Liver (tissue), 9 donors: ENCODE measurements around the gene UGT1A10. TPM values are rescaled to one million over a fixed set of nuclear protein-coding genes. Genes with fewer than 3 reads are reported as not detected.

Source experiments
- DNase-seq: peaks from one replicate; pipeline ENCODE4 v3.0.0-alpha.2; 2017; ENCODE audit warnings: low spot score
- H3K27ac ChIP-seq, 2 donors: one replicate each; pipeline ENCODE4 v1.7.0; 2013; ENCODE audit warnings: inconsistent platforms in 2 of 2, low read length in 2 of 2, control low read depth in 1 of 2, low read depth in 1 of 2, mild to moderate bottlenecking in 1 of 2
- H3K27me3 ChIP-seq, 4 donors: one replicate each; pipeline versions ENCODE4 v1.6.1 to v1.7.0; 2013; ENCODE audit warnings: low read length in 3 of 4, inconsistent platforms in 1 of 4, mild to moderate bottlenecking in 1 of 4, moderate library complexity in 1 of 4; ENCODE audit not compliant: control insufficient read depth in 4 of 4, insufficient read depth in 4 of 4
- H3K36me3 ChIP-seq, 4 donors: one replicate each; pipeline versions ENCODE4 v1.6.1 to v1.7.0; 2013; ENCODE audit warnings: low read length in 3 of 4, mild to moderate bottlenecking in 3 of 4, low read depth in 1 of 4, moderate library complexity in 1 of 4; ENCODE audit not compliant: control insufficient read depth in 4 of 4, insufficient read depth in 3 of 4
- H3K4me1 ChIP-seq, 4 donors: one replicate each; pipeline versions ENCODE4 v1.6.1 to v1.7.0; 2013; ENCODE audit warnings: low read length in 3 of 4, mild to moderate bottlenecking in 3 of 4, moderate library complexity in 1 of 4; ENCODE audit not compliant: control insufficient read depth in 4 of 4, insufficient read depth in 4 of 4
- H3K4me3 ChIP-seq, 3 donors: one replicate each; pipeline versions ENCODE4 v1.6.1 to v1.7.0; 2013; ENCODE audit warnings: low read length in 3 of 3, control low read depth in 1 of 3, low read depth in 1 of 3, mild to moderate bottlenecking in 1 of 3
- H3K9ac ChIP-seq, 2 donors: one replicate each; pipeline ENCODE4 v1.7.0; 2013; ENCODE audit warnings: low read length in 2 of 2, mild to moderate bottlenecking in 2 of 2, moderate library complexity in 2 of 2, control low read depth in 1 of 2, low read depth in 1 of 2
- H3K9me3 ChIP-seq, 4 donors: one replicate each; pipeline versions ENCODE4 v1.6.1 to v1.7.0; 2013; ENCODE audit warnings: low read length in 3 of 4; ENCODE audit not compliant: control insufficient read depth in 4 of 4
- EGR1 ChIP-seq, 2 donors: IDR thresholded peaks; 2 replicates each; pipeline ENCODE4 v1.6.1; 2016 to 2018; ENCODE audit warnings: antibody characterized with exemption in 2 of 2, low read depth in 2 of 2
- FOXA1 ChIP-seq: IDR thresholded peaks from 2 replicates; pipeline ENCODE4 v1.6.1; 2016; ENCODE audit warnings: antibody characterized with exemption
- GABPA ChIP-seq, 2 donors: IDR thresholded peaks in 1 of 2; conservative IDR thresholded peaks in 1 of 2; 2 replicates each; pipeline ENCODE4 v1.6.1; 2016; ENCODE audit warnings: antibody characterized with exemption in 2 of 2, mild to moderate bottlenecking in 1 of 2, moderate library complexity in 1 of 2
- HNF4G ChIP-seq: IDR thresholded peaks from 2 replicates; pipeline ENCODE4 v1.6.1; 2016; ENCODE audit warnings: antibody characterized with exemption
- NR2F2 ChIP-seq: IDR thresholded peaks from 2 replicates; pipeline ENCODE4 v1.6.1; 2016; ENCODE audit warnings: antibody characterized with exemption
- RAD21 ChIP-seq, 2 donors: IDR thresholded peaks; 2 replicates each; pipeline ENCODE4 v1.6.1; 2016; ENCODE audit warnings: antibody characterized with exemption in 2 of 2, mild to moderate bottlenecking in 2 of 2
- REST ChIP-seq: IDR thresholded peaks from 2 replicates; pipeline ENCODE4 v1.6.1; 2016; ENCODE audit warnings: antibody characterized with exemption, mild to moderate bottlenecking
- RXRA ChIP-seq, 2 donors: IDR thresholded peaks; 2 replicates each; pipeline ENCODE4 v1.6.1; 2017 to 2018; ENCODE audit warnings: antibody characterized with exemption in 2 of 2, mild to moderate bottlenecking in 1 of 2
- SP1 ChIP-seq: IDR thresholded peaks from 2 replicates; pipeline ENCODE4 v1.6.1; 2018; ENCODE audit warnings: antibody characterized with exemption, mild to moderate bottlenecking
- TAF1 ChIP-seq: conservative IDR thresholded peaks from 2 replicates; pipeline ENCODE4 v1.6.1; 2016; ENCODE audit warnings: antibody characterized with exemption, mild to moderate bottlenecking
- YY1 ChIP-seq: IDR thresholded peaks from 2 replicates; pipeline ENCODE4 v1.6.1; 2016; ENCODE audit warnings: antibody characterized with exemption, mild to moderate bottlenecking
- ZBTB33 ChIP-seq: IDR thresholded peaks from 2 replicates; pipeline ENCODE4 v1.6.1; 2016; ENCODE audit warnings: antibody characterized with exemption
- WGBS: extraction: QIAGEN DNeasy Blood & Tissue Kit; methylation state at CpG from one replicate; pipeline ENCODE4 v1.1.7; 2013; 5-methylcytosine and 5-hydroxymethylcytosine counted together
- polyA plus RNA-seq, 2 donors: library from polyadenylated mRNA; stranded (reverse) in 1 of 2; unstranded in 1 of 2; fragments of 200-250 nt in 1 of 2; fragments of >200 nt in 1 of 2; fragmentation: Nextera tagmentation in 1 of 2; extraction: Ambion mirVana in 1 of 2; gene quantifications; one replicate each; pipeline versions ENCODE4 v1.2.1 to v1.2.3, GENCODE V29; 2013 to 2015
- total RNA-seq, 2 donors: library from RNA; depleted of rRNA; stranded (reverse); fragments of >200 nt; gene quantifications; one replicate each; pipeline ENCODE4 v1.2.3, GENCODE V29; 2014
- TF ChIP-seq, protein P1 (sequence below): fragments of 150-350 bp; IDR thresholded peaks from 2 replicates; pipeline ENCODE4 v1.5.1; 2017; ENCODE audit warnings: improper control_type of control experiment, low read depth, low read length; ENCODE audit not compliant: missing input control
- TF ChIP-seq, protein P2 (sequence below): IDR thresholded peaks from 2 replicates; pipeline ENCODE4 v1.6.1; 2016; ENCODE audit warnings: antibody characterized with exemption
- TF ChIP-seq, protein P3 (sequence below): IDR thresholded peaks from 2 replicates; pipeline ENCODE4 v1.6.1; 2016; ENCODE audit warnings: antibody characterized with exemption
- donor health status: healthy.
- donor health status: healthy.
- donor health status: healthy.
- donor health status: healthy.
- donor health status: healthy.

UGT1A10 gene
- total and polyA plus RNA-seq, 4 donors: 0.08 TPM; not detected in 2

GRCh38 chr2:233593201-233593600, 43.0 kb upstream of the UGT1A10 start:
- peaks cover 0 to under 1% (median 0%) of the 10 kb centered on the region in 4 donors for H3K4me1 ChIP-seq
- no peaks in the 10 kb centered on the region for H3K9me3 ChIP-seq
- no peak for DNase-seq
- H3K36me3 ChIP-seq: no peaks in the 10 kb centered on the region
- H3K27ac ChIP-seq: no peak overlapping the region
- 88% methylated on average over 8 of the region's 8 CpGs for WGBS
- H3K27me3 ChIP-seq: no peaks in the 10 kb centered on the region
- no peak overlapping the region for H3K4me3 ChIP-seq
- TF ChIP-seq YY1 (no peak), RXRA (IDR thresholded peaks at IDR 0.05) (no peak), RAD21 (IDR thresholded peaks at IDR 0.05) (no peak), SP1 (no peak)
- TF ChIP-seq, protein P1, sequence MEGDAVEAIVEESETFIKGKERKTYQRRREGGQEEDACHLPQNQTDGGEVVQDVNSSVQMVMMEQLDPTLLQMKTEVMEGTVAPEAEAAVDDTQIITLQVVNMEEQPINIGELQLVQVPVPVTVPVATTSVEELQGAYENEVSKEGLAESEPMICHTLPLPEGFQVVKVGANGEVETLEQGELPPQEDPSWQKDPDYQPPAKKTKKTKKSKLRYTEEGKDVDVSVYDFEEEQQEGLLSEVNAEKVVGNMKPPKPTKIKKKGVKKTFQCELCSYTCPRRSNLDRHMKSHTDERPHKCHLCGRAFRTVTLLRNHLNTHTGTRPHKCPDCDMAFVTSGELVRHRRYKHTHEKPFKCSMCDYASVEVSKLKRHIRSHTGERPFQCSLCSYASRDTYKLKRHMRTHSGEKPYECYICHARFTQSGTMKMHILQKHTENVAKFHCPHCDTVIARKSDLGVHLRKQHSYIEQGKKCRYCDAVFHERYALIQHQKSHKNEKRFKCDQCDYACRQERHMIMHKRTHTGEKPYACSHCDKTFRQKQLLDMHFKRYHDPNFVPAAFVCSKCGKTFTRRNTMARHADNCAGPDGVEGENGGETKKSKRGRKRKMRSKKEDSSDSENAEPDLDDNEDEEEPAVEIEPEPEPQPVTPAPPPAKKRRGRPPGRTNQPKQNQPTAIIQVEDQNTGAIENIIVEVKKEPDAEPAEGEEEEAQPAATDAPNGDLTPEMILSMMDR: no peak
- H3K9ac ChIP-seq: no peak overlapping the region

GRCh38 chr2:233597522-233597921, 38.7 kb upstream of the UGT1A10 start:
- TF ChIP-seq FOXA1 (no peak), YY1 (no peak), EGR1 (IDR thresholded peaks at IDR 0.05; ENCODE audit: low read depth in 2 of 2) (no peak), HNF4G (no peak), TAF1 (no peak)
- TF ChIP-seq, protein P2, sequence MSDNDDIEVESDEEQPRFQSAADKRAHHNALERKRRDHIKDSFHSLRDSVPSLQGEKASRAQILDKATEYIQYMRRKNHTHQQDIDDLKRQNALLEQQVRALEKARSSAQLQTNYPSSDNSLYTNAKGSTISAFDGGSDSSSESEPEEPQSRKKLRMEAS: no peak
- DNase-seq: no peak
- Histone ChIP-seq H3K9ac (no peak overlapping the region), H3K27me3 (no peaks in the 10 kb centered on the region), H3K36me3 (no peaks in the 10 kb centered on the region), H3K4me3 (no peak overlapping the region), H3K4me1 (peaks cover 0 to 7% (median 3%) of the 10 kb centered on the region in 4 donors), H3K27ac (no peak overlapping the region), H3K9me3 (no peaks in the 10 kb centered on the region)
- WGBS: 74% methylated on average over 1 of the region's 1 CpG

GRCh38 chr2:233598952-233599351, 37.3 kb upstream of the UGT1A10 start:
- peaks cover 0 to 15% (median 11%) of the 10 kb centered on the region in 4 donors for H3K4me1 ChIP-seq
- no peak overlapping the region for H3K9ac ChIP-seq
- no peak overlapping the region for H3K4me3 ChIP-seq
- H3K36me3 ChIP-seq: no peaks in the 10 kb centered on the region
- 91% methylated on average over 3 of the region's 3 CpGs for WGBS
- DNase-seq: no peak
- no peaks in the 10 kb centered on the region for H3K27me3 ChIP-seq
- no peak overlapping the region for H3K27ac ChIP-seq
- H3K9me3 ChIP-seq: no peaks in the 10 kb centered on the region
- TF ChIP-seq HNF4G (no peak), ZBTB33 (no peak), NR2F2 (no peak), RXRA (IDR thresholded peaks at IDR 0.05) (no peak), REST (no peak), EGR1 (IDR thresholded peaks at IDR 0.05; ENCODE audit: low read depth in 2 of 2) (no peak), GABPA (IDR thresholded peaks at IDR 0.05 in 1 of 2, conservative IDR thresholded peaks at IDR 0.05 in 1 of 2) (no peak), RAD21 (IDR thresholded peaks at IDR 0.05) (no peak), YY1 (no peak), TAF1 (no peak), SP1 (no peak)
- TF ChIP-seq, protein P3, sequence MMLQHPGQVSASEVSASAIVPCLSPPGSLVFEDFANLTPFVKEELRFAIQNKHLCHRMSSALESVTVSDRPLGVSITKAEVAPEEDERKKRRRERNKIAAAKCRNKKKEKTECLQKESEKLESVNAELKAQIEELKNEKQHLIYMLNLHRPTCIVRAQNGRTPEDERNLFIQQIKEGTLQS: no peak
- TF ChIP-seq, protein P2: no peak
